ENCODE measurements around the gene PKNOX2.

DNA sequence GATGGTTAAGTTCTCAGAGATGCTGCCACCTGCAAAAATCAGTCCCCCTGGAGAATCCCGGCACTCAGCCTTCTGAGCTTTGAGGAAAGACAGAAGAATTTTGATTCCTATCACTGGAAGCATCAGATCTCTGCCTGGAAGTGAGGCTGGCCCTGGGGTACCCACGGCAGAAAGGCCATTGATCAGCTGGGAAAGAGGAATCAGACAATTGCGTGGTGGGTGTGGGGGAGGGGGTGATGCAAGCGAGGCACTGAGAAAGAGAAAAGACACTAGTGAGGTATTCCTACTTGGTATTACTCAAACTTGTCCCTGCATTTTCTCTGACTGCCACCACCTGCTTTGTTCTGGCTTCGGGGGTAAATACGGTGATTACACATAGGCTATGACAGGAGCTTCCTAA lies 235.4 kb downstream of the PKNOX2 start:
- TF ChIP-seq, protein P1, sequence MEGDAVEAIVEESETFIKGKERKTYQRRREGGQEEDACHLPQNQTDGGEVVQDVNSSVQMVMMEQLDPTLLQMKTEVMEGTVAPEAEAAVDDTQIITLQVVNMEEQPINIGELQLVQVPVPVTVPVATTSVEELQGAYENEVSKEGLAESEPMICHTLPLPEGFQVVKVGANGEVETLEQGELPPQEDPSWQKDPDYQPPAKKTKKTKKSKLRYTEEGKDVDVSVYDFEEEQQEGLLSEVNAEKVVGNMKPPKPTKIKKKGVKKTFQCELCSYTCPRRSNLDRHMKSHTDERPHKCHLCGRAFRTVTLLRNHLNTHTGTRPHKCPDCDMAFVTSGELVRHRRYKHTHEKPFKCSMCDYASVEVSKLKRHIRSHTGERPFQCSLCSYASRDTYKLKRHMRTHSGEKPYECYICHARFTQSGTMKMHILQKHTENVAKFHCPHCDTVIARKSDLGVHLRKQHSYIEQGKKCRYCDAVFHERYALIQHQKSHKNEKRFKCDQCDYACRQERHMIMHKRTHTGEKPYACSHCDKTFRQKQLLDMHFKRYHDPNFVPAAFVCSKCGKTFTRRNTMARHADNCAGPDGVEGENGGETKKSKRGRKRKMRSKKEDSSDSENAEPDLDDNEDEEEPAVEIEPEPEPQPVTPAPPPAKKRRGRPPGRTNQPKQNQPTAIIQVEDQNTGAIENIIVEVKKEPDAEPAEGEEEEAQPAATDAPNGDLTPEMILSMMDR (IDR thresholded peaks at IDR 0.05 in 8 of 11, conservative IDR thresholded peaks at IDR 0.05 in 3 of 11): no peak
- no peak for TF ChIP-seq POLR2AphosphoS5 (IDR thresholded peaks at IDR 0.05)
